ENCODE measurements around the gene DNAJC18. TPM values are rescaled to one million over a fixed set of nuclear protein-coding genes. Genes with fewer than 3 reads are reported as not detected.
A peak's percentile ranks its signal among the peaks of the same experiment; 100 is the strongest.

The DNAJC18 gene
- total RNA-seq, 3 donors from 2014 or later: 4.2 to 10.3 (median 5.1) TPM

GRCh38 chr5:139385061-139386049 is 54.0 kb downstream of the DNAJC18 start:
- H3K4me1 ChIP-seq (ENCODE audit: low read depth): peaks cover 53% of the 10 kb centered on the region
- ATAC-seq (peak; percentile 45), DNase-seq (peak in 2 of 3 donors; percentile 59 to 66)
- no peaks in the 10 kb centered on the region for H3K36me3 ChIP-seq (ENCODE audit: low read depth)
- TF ChIP-seq CTCF (IDR thresholded peaks at IDR 0.05): peak; percentile 22
- intact Hi-C loops (cut with DNase I, micrococcal nuclease): no loop called here
- no peaks in the 10 kb centered on the region for H3K9me3 ChIP-seq
- no peak overlapping the region for H3K4me3 ChIP-seq

- intact Hi-C loops (cut with DNase I, micrococcal nuclease): no loop called here
- Histone ChIP-seq H3K4me1 (ENCODE audit: low read depth) (peaks cover 53% of the 10 kb centered on the region), H3K4me3 (no peak overlapping the region), H3K36me3 (ENCODE audit: low read depth) (no peaks in the 10 kb centered on the region), H3K9me3 (no peaks in the 10 kb centered on the region)
- DNase-seq (no peak), ATAC-seq (no peak)
- no peak for TF ChIP-seq CTCF (IDR thresholded peaks at IDR 0.05)
Measured at GRCh38 chr5:139384591-139385051, 54.7 kb downstream of the DNAJC18 start.

GRCh38 chr5:139383993-139384590 is 55.2 kb downstream of the DNAJC18 start:
- ATAC-seq (no peak), DNase-seq (peak in 1 of 3 donors; percentile 66)
- intact Hi-C loops (cut with DNase I, micrococcal nuclease): no loop called here
- no peaks in the 10 kb centered on the region for H3K36me3 ChIP-seq (ENCODE audit: low read depth)
- H3K4me1 ChIP-seq (ENCODE audit: low read depth): peaks cover 50% of the 10 kb centered on the region
- no peak for TF ChIP-seq CTCF (IDR thresholded peaks at IDR 0.05)
- H3K9me3 ChIP-seq: no peaks in the 10 kb centered on the region
- no peak overlapping the region for H3K4me3 ChIP-seq

GRCh38 chr5:139383275-139383992 is 55.9 kb downstream of the DNAJC18 start, which contains the start of gene SLC23A1:
Gene SLC23A1, minus strand, starts transcription at chr5:139383297. Its CDS starts 44 bp downstream, at chr5:139383253.
- H3K4me1 ChIP-seq (ENCODE audit: low read depth): peaks cover 44% of the 10 kb centered on the region
- ATAC-seq: peak; percentile 72
- TF ChIP-seq CTCF (IDR thresholded peaks at IDR 0.05): no peak
- H3K9me3 ChIP-seq: no peaks in the 10 kb centered on the region
- H3K4me3 ChIP-seq: no peak within 1 kb of the TSS
- DNase-seq: peak; percentile 78 to 83 (median 79)
- no peaks in the 10 kb centered on the region for H3K36me3 ChIP-seq (ENCODE audit: low read depth)
- intact Hi-C loops (cut with DNase I, micrococcal nuclease): no loop called here

GRCh38 chr5:139382807-139383206 is 56.5 kb downstream of the DNAJC18 start:
- intact Hi-C loops (cut with DNase I, micrococcal nuclease): no loop called here
- Histone ChIP-seq H3K9me3 (no peaks in the 10 kb centered on the region), H3K4me1 (ENCODE audit: low read depth) (peaks cover 40% of the 10 kb centered on the region), H3K36me3 (ENCODE audit: low read depth) (no peaks in the 10 kb centered on the region), H3K4me3 (no peak overlapping the region)
- ATAC-seq: no peak
- peak in 1 of 3 donors; percentile 52 for DNase-seq
- no peak for TF ChIP-seq CTCF (IDR thresholded peaks at IDR 0.05)
